Inferior parietal cortex (tissue), 1 donor: Measurements from ENCODE around the gene INSIG1.

Experiments
- DNase-seq: peaks from one replicate; pipeline ENCODE4 v3.0.0-alpha.2; 2016; ENCODE audit errors: extremely low spot score

The INSIG1 gene

GRCh38 chr7:155266440-155266839 lies 31.2 kb upstream of the INSIG1 start:
- no peak for DNase-seq

- DNase-seq, result no peak
Observed at GRCh38 chr7:155267023-155267422, 30.7 kb upstream of the INSIG1 start.

- DNase-seq, result no peak
Observed at GRCh38 chr7:155267436-155267835, 30.2 kb upstream of the INSIG1 start.

- DNase-seq, result no peak
Observed at GRCh38 chr7:155268211-155268610, 29.5 kb upstream of the INSIG1 start.

GRCh38 chr7:155268921-155269650 lies 28.6 kb upstream of the INSIG1 start:
- no peak for DNase-seq

GRCh38 chr7:155269766-155270585 lies 27.7 kb upstream of the INSIG1 start:
- DNase-seq, result no peak

GRCh38 chr7:155270861-155271260 lies 26.8 kb upstream of the INSIG1 start:
- no peak for DNase-seq

GRCh38 chr7:155274633-155275355 lies 22.9 kb upstream of the INSIG1 start:
- DNase-seq, result no peak

- DNase-seq, result no peak
Observed at GRCh38 chr7:155276042-155276799, 21.5 kb upstream of the INSIG1 start.

- DNase-seq, result no peak
Observed at GRCh38 chr7:155276800-155277375, 20.8 kb upstream of the INSIG1 start.

- no peak for DNase-seq
Observed at GRCh38 chr7:155277385-155277994, 20.2 kb upstream of the INSIG1 start.

GRCh38 chr7:155278921-155279320 lies 18.8 kb upstream of the INSIG1 start:
- no peak for DNase-seq

GRCh38 chr7:155279787-155280445 lies 17.8 kb upstream of the INSIG1 start:
- DNase-seq, result no peak

- DNase-seq, result no peak
Observed at GRCh38 chr7:155280446-155281397, 17.0 kb upstream of the INSIG1 start.

GRCh38 chr7:155281398-155281969 lies 16.2 kb upstream of the INSIG1 start:
- no peak for DNase-seq

- DNase-seq, result no peak
Observed at GRCh38 chr7:155282671-155283070, 15.0 kb upstream of the INSIG1 start.

- no peak for DNase-seq
Observed at GRCh38 chr7:155283565-155284194, 14.0 kb upstream of the INSIG1 start.

GRCh38 chr7:155284496-155285274 lies 13.0 kb upstream of the INSIG1 start:
- DNase-seq, result no peak
